K562 treated with DMSO at 1 percent for 48 hours (cell line): ENCODE measurements around the gene TMEM54. TPM values are rescaled to one million over a fixed set of nuclear protein-coding genes. Genes with fewer than 3 reads are reported as not detected.

ENCODE experiments used
- total RNA-seq: library from RNA; unstranded; fragments of 300-600 nt; gene quantifications from 2 replicates; pipeline ENCODE4 v1.2.3, GENCODE V29; 2022; ENCODE audit warnings: low replicate concordance; ENCODE audit errors: extremely low read depth

TMEM54 gene
- total RNA-seq: not detected in 2 replicates

GRCh38 chr1:32900956-32901822 lies at the start of gene TMEM54:
Gene TMEM54 (minus strand): TSS chr1:32901389. CDS start chr1:32901238, 151 bp downstream.

GRCh38 chr1:32886004-32886827 lies 15.0 kb downstream of the TMEM54 start, which contains the start of gene HPCA:
Gene HPCA (plus strand): TSS chr1:32886491. CDS start chr1:32888899, 2,408 bp downstream.

GRCh38 chr1:32870615-32871363 lies 30.4 kb downstream of the TMEM54 start, which contains the start of gene FNDC5:
Gene FNDC5 (minus strand): TSS chr1:32870912.

Other genes with a start within 250 kb of the TMEM54 start
- not detected in 2 replicates for gene SYNC, start 198.6 kb downstream of the TMEM54 start, total RNA-seq
- 1,215 TPM in 1 of 2 replicates, not detected in the other for gene YARS1, start 84.0 kb downstream of the TMEM54 start, total RNA-seq
- not detected in 2 replicates for gene S100PBP, start 83.7 kb downstream of the TMEM54 start, total RNA-seq
- not detected in 2 replicates for gene FNDC5, start 30.5 kb downstream of the TMEM54 start, total RNA-seq
- not detected in 2 replicates for gene HPCA, start 14.9 kb downstream of the TMEM54 start, total RNA-seq
- gene RNF19B, start 63.4 kb upstream of the TMEM54 start, total RNA-seq: not detected in 2 replicates
- gene AK2, start 135.5 kb upstream of the TMEM54 start, total RNA-seq: not detected in 2 replicates
- gene AZIN2, start 179.8 kb upstream of the TMEM54 start, total RNA-seq: not detected in 2 replicates